Right hindlimb (tissue), 1 donor: ENCODE measurements around the gene PSME4.
"Not testable (repeated sequence)": the region's sequence is repeated elsewhere in the genome, so short reads cannot be mapped to it uniquely, and the experiment has no call there.

Experiments
- DNase-seq: peaks from one replicate; pipeline ENCODE4 v3.0.0-alpha.2; 2018

Gene PSME4

GRCh38 chr2:53964987-53965687 is 5.7 kb downstream of the PSME4 start:
- DNase-seq, result no peak

- DNase-seq, result no peak
Measured at GRCh38 chr2:53964257-53964952, 6.4 kb downstream of the PSME4 start.

- not testable (repeated sequence) for DNase-seq
Measured at GRCh38 chr2:53961478-53962216, 9.1 kb downstream of the PSME4 start.

GRCh38 chr2:53960476-53960875 is 10.3 kb downstream of the PSME4 start:
- no peak for DNase-seq

GRCh38 chr2:53958443-53958842 is 12.3 kb downstream of the PSME4 start:
- no peak for DNase-seq

GRCh38 chr2:53952519-53952918 is 18.3 kb downstream of the PSME4 start:
- no peak for DNase-seq

- no peak for DNase-seq
Measured at GRCh38 chr2:53949457-53949856, 21.3 kb downstream of the PSME4 start.

GRCh38 chr2:53945538-53945937 is 25.3 kb downstream of the PSME4 start:
- DNase-seq, result no peak

GRCh38 chr2:53944542-53944941 is 26.3 kb downstream of the PSME4 start:
- DNase-seq, result no peak

- no peak for DNase-seq
Measured at GRCh38 chr2:53942280-53942679, 28.5 kb downstream of the PSME4 start.

- DNase-seq, result no peak
Measured at GRCh38 chr2:53941749-53942148, 29.0 kb downstream of the PSME4 start.

GRCh38 chr2:53939656-53940055 is 31.1 kb downstream of the PSME4 start:
- DNase-seq, result no peak

- no peak for DNase-seq
Measured at GRCh38 chr2:53938904-53939303, 31.9 kb downstream of the PSME4 start.

- DNase-seq, result no peak
Measured at GRCh38 chr2:53933329-53933728, 37.5 kb downstream of the PSME4 start.

- not testable (repeated sequence) for DNase-seq
Measured at GRCh38 chr2:53926321-53926720, 44.5 kb downstream of the PSME4 start.

GRCh38 chr2:53913721-53914120 is 57.1 kb downstream of the PSME4 start:
- DNase-seq, result no peak

- no peak for DNase-seq
Measured at GRCh38 chr2:53911434-53912189, 59.2 kb downstream of the PSME4 start.

- no peak for DNase-seq
Measured at GRCh38 chr2:53907582-53907981, 63.2 kb downstream of the PSME4 start.

- DNase-seq, result no peak
Measured at GRCh38 chr2:53905396-53905795, 65.4 kb downstream of the PSME4 start.

GRCh38 chr2:53903011-53903410 is 67.8 kb downstream of the PSME4 start:
- no peak for DNase-seq

GRCh38 chr2:53901192-53901591 is 69.6 kb downstream of the PSME4 start:
- no peak for DNase-seq

- DNase-seq, result no peak
Measured at GRCh38 chr2:53896864-53897263, 73.9 kb downstream of the PSME4 start.
